Endothelial cell of umbilical vein (primary cell): ENCODE measurements around the gene MAGI1. TPM values are rescaled to one million over a fixed set of nuclear protein-coding genes. Genes with fewer than 3 reads are reported as not detected.

Experiments
- BruUV-seq: library from RNA; stranded (reverse); fragments of 400-500 nt; replicated peaks from 2 replicates; lab custom pipeline; 2021; lab: Mats Ljungman, UMichigan
- CTCF ChIA-PET: fragments of 300-600, 350-600 bp; sonication (Branson Sonifier 250); formaldehyde crosslinking; loops from one replicate; lab custom pipeline; 2021; ENCODE audit warnings: antibody characterized with exemption, inconsistent platforms; lab: Charles Lee
- POLR2A ChIA-PET: fragments of 300-600, 350-600 bp; sonication (Branson Sonifier 250); formaldehyde crosslinking; loops from one replicate; lab custom pipeline; 2021; ENCODE audit warnings: antibody characterized with exemption, inconsistent platforms; lab: Charles Lee
- DNase-seq: peaks from one replicate; pipeline ENCODE4 v3.0.0-alpha.2; 2011; ENCODE audit warnings: low read depth, low spot score
- FAIRE-seq: peaks from 2 replicates; lab custom pipeline; 2011; peaks lifted over from hg19 to GRCh38; lab: Jason Lieb, UNC
- H2AFZ ChIP-seq: 2 replicates; pipeline ENCODE4 v1.6.0; 2012; ENCODE audit warnings: low read depth, low read length, control low read depth, inconsistent platforms
- H3K27ac ChIP-seq: 2 replicates; pipeline ENCODE4 v1.5.1; 2011; ENCODE audit warnings: low read depth, mild to moderate bottlenecking, control low read depth, low read length, moderate library complexity; ENCODE audit not compliant: insufficient read depth
- H3K27me3 ChIP-seq, 2 experiments: 2 replicates each; pipeline versions ENCODE4 v1.6.0 to v1.6.1; 2011; ENCODE audit warnings: low read length in 2 of 2, mixed read lengths in 1 of 2; ENCODE audit not compliant: control insufficient read depth in 2 of 2, insufficient read depth in 2 of 2
- H3K36me3 ChIP-seq, 2 experiments: 2 replicates in 1 of 2; 3 replicates in 1 of 2; pipeline ENCODE4 v1.5.1; 2011; ENCODE audit warnings: low read length in 2 of 2, mild to moderate bottlenecking in 1 of 2, moderate library complexity in 1 of 2; ENCODE audit not compliant: control insufficient read depth in 2 of 2, insufficient read depth in 2 of 2; ENCODE audit errors: extremely low read depth in 1 of 2
- H3K4me1 ChIP-seq: 3 replicates; pipeline ENCODE4 v1.5.1; 2011; ENCODE audit warnings: mild to moderate bottlenecking, low read length; ENCODE audit not compliant: control insufficient read depth, insufficient read depth; ENCODE audit errors: extremely low read depth
- H3K4me2 ChIP-seq: 2 replicates; pipeline ENCODE4 v1.6.1; 2011; ENCODE audit warnings: low read length, control low read depth, mixed read lengths; ENCODE audit not compliant: insufficient read depth
- H3K4me3 ChIP-seq, 3 experiments: fragments of 200-600 bp in 1 of 3; sonication (generic), shearing (Covaris generic) in 1 of 3; replicated peaks in 1 of 3; 2 replicates each; pipeline ENCODE4 v1.5.1; 2011 to 2016; ENCODE audit warnings: control low read depth in 3 of 3, low read length in 3 of 3, mild to moderate bottlenecking in 2 of 3, inconsistent platforms in 1 of 3, low read depth in 1 of 3, moderate library complexity in 1 of 3; ENCODE audit not compliant: insufficient read depth in 1 of 3
- H3K79me2 ChIP-seq: 2 replicates; pipeline ENCODE4 v1.6.0; 2012; ENCODE audit warnings: low read length, inconsistent platforms; ENCODE audit not compliant: control insufficient read depth, insufficient read depth
- H3K9ac ChIP-seq: replicated peaks from 2 replicates; pipeline ENCODE3; 2011; ENCODE audit warnings: low read length, control low read depth; ENCODE audit not compliant: insufficient read depth; ENCODE audit errors: extremely low read depth
- H3K9me1 ChIP-seq: replicated peaks from 3 replicates; pipeline ENCODE4 v1.6.0; 2011; ENCODE audit warnings: mild to moderate bottlenecking, low read length; ENCODE audit not compliant: control insufficient read depth, insufficient read depth; ENCODE audit errors: extremely low read depth
- H3K9me3 ChIP-seq: replicated peaks from 2 replicates; pipeline ENCODE4 v1.5.1; 2012; ENCODE audit warnings: low read length, inconsistent platforms; ENCODE audit not compliant: control insufficient read depth, insufficient read depth
- H4K20me1 ChIP-seq: replicated peaks from 2 replicates; pipeline ENCODE3; 2011; ENCODE audit warnings: mild to moderate bottlenecking, low read length; ENCODE audit not compliant: control insufficient read depth, insufficient read depth; ENCODE audit errors: extremely low read depth
- FOS ChIP-seq: IDR thresholded peaks from 2 replicates; pipeline ENCODE4 v1.6.1; 2011; ENCODE audit warnings: mild to moderate bottlenecking, low read length, moderate library complexity, borderline replicate concordance; ENCODE audit not compliant: insufficient read depth
- GATA2 ChIP-seq: IDR thresholded peaks from 2 replicates; pipeline ENCODE4 v1.7.0; 2011; ENCODE audit warnings: low read depth, mild to moderate bottlenecking, moderate library complexity, mixed read lengths, low read length; ENCODE audit not compliant: insufficient read length, insufficient read depth
- JUN ChIP-seq: IDR thresholded peaks from 2 replicates; pipeline ENCODE4 v1.6.1; 2011; ENCODE audit warnings: borderline replicate concordance, low read depth; ENCODE audit not compliant: insufficient read length, insufficient read depth
- POLR2AphosphoS5 ChIP-seq: IDR thresholded peaks from 2 replicates; pipeline ENCODE4 v1.6.1; 2012; ENCODE audit warnings: low read depth, mild to moderate bottlenecking, control low read depth, low read length, moderate library complexity; ENCODE audit not compliant: insufficient read depth
- dilution Hi-C: fragments of 300-500 bp; cut with MboI; formaldehyde crosslinking; loops from one replicate; pipeline ENCODE4 v1.15.0; 2019; ENCODE audit warnings: low sequenced_read_pairs; ENCODE audit not compliant: extremely low pct_ligation_motif_present
- intact Hi-C: fragments of 100-400 bp; cut with micrococcal nuclease; formaldehyde crosslinking; loops from one replicate; pipeline ENCODE4 v1.10.0; 2022
- polyA plus RNA-seq, 4 experiments: library from polyadenylated mRNA; depleted of rRNA in 3 of 4; stranded (reverse) in 3 of 4; unstranded in 1 of 4; fragments of >200 nt; gene quantifications; 2 replicates each; pipeline versions ENCODE4 v1.2.1 to v1.2.3, GENCODE V29; 2011 to 2012; ENCODE audit warnings: missing spikeins in 1 of 4
- total RNA-seq: library from RNA; stranded (reverse); gene quantifications from 2 replicates; pipeline ENCODE4 v1.2.3, GENCODE V29; 2021
- TF ChIP-seq, protein P1 (sequence below), 2 donors: IDR thresholded peaks; 1 replicate in 1 of 2; 2 replicates in 1 of 2; pipeline ENCODE4 v1.5.1; 2011; ENCODE audit warnings: low read length in 2 of 2, mild to moderate bottlenecking in 2 of 2, moderate library complexity in 2 of 2, control low read depth in 1 of 2, inconsistent platforms in 1 of 2, low read depth in 1 of 2; ENCODE audit not compliant: insufficient read depth in 1 of 2; ENCODE audit errors: extremely low read depth in 1 of 2

Gene MAGI1
- total and polyA plus RNA-seq, 2 donors (not counting 3 experiments of a cell fraction or from before 2014, with no cell fraction given): 10.1 to 47.9 TPM

DNA sequence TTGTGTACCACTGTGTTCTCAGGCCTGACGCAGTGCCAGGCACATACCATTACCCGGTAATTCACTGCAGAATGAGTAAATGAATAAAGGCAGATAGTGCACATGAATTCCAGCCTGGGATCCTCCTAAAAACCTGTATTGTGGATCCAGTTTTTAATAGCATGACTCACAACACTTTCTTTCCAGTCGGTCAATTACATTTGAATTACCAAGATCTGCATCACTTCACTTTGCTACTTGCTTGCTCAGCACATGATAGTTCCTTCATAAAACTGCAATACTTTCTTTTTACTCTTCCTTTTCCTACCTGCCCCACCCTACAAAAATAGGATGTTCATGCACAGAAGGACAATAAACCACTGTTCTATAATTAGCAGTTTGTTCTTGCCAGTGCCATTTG, 553.8 kb downstream of the MAGI1 start:
- ChIA-PET CTCF (no interaction called here), POLR2A (no interaction called here)
- H3K4me3 ChIP-seq: no peak overlapping the region
- H2AFZ ChIP-seq: no peak overlapping the region
- H3K9me3 ChIP-seq: no peaks in the 10 kb centered on the region
- H3K27me3 ChIP-seq: peaks cover 0 to 2% of the 10 kb centered on the region in 2 experiments
- FAIRE-seq (no peak), DNase-seq (no peak)
- H3K79me2 ChIP-seq: no peaks in the 10 kb centered on the region
- H3K9ac ChIP-seq: no peak overlapping the region
- no peak overlapping the region for H3K27ac ChIP-seq
- no peaks in the 10 kb centered on the region for H3K4me1 ChIP-seq
- H4K20me1 ChIP-seq: peaks cover 11% of the 10 kb centered on the region
- no TSS peak for BruUV-seq
- intact Hi-C loops: no loop called here
- no peaks in the 10 kb centered on the region for H3K36me3 ChIP-seq
- TF ChIP-seq, protein P1, sequence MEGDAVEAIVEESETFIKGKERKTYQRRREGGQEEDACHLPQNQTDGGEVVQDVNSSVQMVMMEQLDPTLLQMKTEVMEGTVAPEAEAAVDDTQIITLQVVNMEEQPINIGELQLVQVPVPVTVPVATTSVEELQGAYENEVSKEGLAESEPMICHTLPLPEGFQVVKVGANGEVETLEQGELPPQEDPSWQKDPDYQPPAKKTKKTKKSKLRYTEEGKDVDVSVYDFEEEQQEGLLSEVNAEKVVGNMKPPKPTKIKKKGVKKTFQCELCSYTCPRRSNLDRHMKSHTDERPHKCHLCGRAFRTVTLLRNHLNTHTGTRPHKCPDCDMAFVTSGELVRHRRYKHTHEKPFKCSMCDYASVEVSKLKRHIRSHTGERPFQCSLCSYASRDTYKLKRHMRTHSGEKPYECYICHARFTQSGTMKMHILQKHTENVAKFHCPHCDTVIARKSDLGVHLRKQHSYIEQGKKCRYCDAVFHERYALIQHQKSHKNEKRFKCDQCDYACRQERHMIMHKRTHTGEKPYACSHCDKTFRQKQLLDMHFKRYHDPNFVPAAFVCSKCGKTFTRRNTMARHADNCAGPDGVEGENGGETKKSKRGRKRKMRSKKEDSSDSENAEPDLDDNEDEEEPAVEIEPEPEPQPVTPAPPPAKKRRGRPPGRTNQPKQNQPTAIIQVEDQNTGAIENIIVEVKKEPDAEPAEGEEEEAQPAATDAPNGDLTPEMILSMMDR (IDR thresholded peaks at IDR 0.05; ENCODE audit: extremely low read depth in 1 of 2, insufficient read depth in 1 of 2, low read depth in 1 of 2, low read length in 2 of 2): no peak
- TF ChIP-seq POLR2AphosphoS5: no peak
- no peaks in the 10 kb centered on the region for H3K9me1 ChIP-seq
- dilution Hi-C loops: no loop called here
- H3K4me2 ChIP-seq: no peak overlapping the region

DNA sequence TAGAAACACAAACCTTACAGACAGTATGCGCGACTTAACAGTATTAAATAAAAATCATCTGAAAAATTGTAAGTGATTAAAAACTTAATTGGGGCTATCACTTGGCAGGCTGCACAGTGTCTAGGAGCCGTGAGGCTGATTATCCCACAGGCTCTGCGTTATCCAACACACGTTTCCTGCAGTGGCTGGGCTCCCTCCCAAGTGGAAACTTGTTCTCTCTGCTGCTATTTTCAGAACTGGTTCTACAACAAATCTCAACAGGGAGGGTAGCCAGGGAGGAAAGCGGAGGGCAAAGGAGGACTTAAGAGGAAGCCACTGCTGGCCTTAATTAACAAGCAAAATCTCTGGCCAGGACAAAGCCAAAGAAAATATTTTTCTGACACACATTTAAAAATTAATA, 555.2 kb downstream of the MAGI1 start:
- TF ChIP-seq, protein P1 (IDR thresholded peaks at IDR 0.05; ENCODE audit: extremely low read depth in 1 of 2, insufficient read depth in 1 of 2, low read depth in 1 of 2, low read length in 2 of 2): no peak
- no peak for TF ChIP-seq FOS
- TF ChIP-seq JUN: no peak
- no peak for TF ChIP-seq GATA2
- dilution Hi-C loops: no loop called here
- Histone ChIP-seq H3K27me3 (peaks cover 0 to 2% of the 10 kb centered on the region in 2 experiments), H3K9me3 (no peaks in the 10 kb centered on the region), H3K27ac (no peak overlapping the region), H3K4me1 (no peaks in the 10 kb centered on the region), H3K9me1 (no peaks in the 10 kb centered on the region), H3K9ac (no peak overlapping the region), H3K36me3 (no peaks in the 10 kb centered on the region), H4K20me1 (peaks cover 11% of the 10 kb centered on the region), H3K4me3 (no peak overlapping the region), H2AFZ (no peak overlapping the region), H3K4me2 (no peak overlapping the region), H3K79me2 (no peaks in the 10 kb centered on the region)
- DNase-seq (peak; percentile 93), FAIRE-seq (peak; percentile 73)
- POLR2A ChIA-PET: no interaction called here
- intact Hi-C loops: no loop called here
- CTCF ChIA-PET: interaction anchor here (0.8 kb wide), 1 partner anchor 267 kb away, joined by 3 read pairs; no protein-coding TSS in a partner anchor
- BruUV-seq: no TSS peak
